ENCODE data around the gene MCM3AP. TPM values are rescaled to one million over a fixed set of nuclear protein-coding genes. Genes with fewer than 3 reads are reported as not detected.

The MCM3AP gene
- total RNA-seq, 1 donor: 64.8 TPM

- peak overlapping the region; percentile 19 for H3K4me3 ChIP-seq (ENCODE audit: insufficient read depth, low read length)
- H3K36me3 ChIP-seq (ENCODE audit: insufficient read depth, low read length): peaks cover 15% of the 10 kb centered on the region
- TF ChIP-seq, protein P1, sequence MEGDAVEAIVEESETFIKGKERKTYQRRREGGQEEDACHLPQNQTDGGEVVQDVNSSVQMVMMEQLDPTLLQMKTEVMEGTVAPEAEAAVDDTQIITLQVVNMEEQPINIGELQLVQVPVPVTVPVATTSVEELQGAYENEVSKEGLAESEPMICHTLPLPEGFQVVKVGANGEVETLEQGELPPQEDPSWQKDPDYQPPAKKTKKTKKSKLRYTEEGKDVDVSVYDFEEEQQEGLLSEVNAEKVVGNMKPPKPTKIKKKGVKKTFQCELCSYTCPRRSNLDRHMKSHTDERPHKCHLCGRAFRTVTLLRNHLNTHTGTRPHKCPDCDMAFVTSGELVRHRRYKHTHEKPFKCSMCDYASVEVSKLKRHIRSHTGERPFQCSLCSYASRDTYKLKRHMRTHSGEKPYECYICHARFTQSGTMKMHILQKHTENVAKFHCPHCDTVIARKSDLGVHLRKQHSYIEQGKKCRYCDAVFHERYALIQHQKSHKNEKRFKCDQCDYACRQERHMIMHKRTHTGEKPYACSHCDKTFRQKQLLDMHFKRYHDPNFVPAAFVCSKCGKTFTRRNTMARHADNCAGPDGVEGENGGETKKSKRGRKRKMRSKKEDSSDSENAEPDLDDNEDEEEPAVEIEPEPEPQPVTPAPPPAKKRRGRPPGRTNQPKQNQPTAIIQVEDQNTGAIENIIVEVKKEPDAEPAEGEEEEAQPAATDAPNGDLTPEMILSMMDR (IDR thresholded peaks at IDR 0.05; ENCODE audit: extremely low read depth, low read depth, low read length): no peak
- H3K4me1 ChIP-seq (ENCODE audit: insufficient read depth, low read length): peaks cover 17% of the 10 kb centered on the region
- peak; percentile 94 for DNase-seq (ENCODE audit: insufficient read length, low spot score, missing footprints)
- peak overlapping the region; percentile 6 for H3K4me2 ChIP-seq (ENCODE audit: insufficient read depth, low read length)
- peaks cover 2% of the 10 kb centered on the region for H3K27me3 ChIP-seq (ENCODE audit: insufficient read depth, low read length)
- no peaks in the 10 kb centered on the region for H4K20me1 ChIP-seq (ENCODE audit: insufficient read depth, low read length)
- no peaks in the 10 kb centered on the region for H3K9me3 ChIP-seq (ENCODE audit: low read depth, low read length)
- peak overlapping the region; percentile 37 for H3K27ac ChIP-seq (ENCODE audit: low read depth, low read length)
- peak overlapping the region; percentile 8 for H2AFZ ChIP-seq (ENCODE audit: low read length)
- H3K79me2 ChIP-seq (ENCODE audit: insufficient read depth, low read length): peaks cover 4% of the 10 kb centered on the region
Measured at GRCh38 chr21:46294647-46295176, 9.3 kb upstream of the MCM3AP start.

DNA sequence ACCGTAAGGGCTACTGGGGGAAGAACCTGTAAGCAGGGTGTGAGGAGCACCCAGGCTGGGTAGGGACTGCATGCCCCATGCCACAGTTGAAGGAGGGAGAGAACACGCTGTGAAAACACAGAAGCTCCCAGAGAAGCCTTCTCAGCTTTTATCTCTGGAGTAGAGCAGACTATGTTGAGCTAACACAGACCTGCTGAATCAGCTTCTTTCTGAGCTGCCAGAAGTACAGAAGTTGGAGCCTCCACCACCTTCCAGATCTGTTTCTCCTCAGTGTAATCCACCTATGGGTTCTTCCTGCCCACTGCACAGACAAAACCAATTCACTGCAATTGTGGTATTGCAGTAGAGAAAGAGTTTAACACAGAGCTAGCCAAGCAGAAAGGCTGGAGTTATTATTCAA is 6.2 kb upstream of the MCM3AP start:
- H3K4me1 ChIP-seq (ENCODE audit: insufficient read depth, low read length): peaks cover 16% of the 10 kb centered on the region
- no peak overlapping the region for H2AFZ ChIP-seq (ENCODE audit: low read length)
- TF ChIP-seq, protein P1 (IDR thresholded peaks at IDR 0.05; ENCODE audit: extremely low read depth, low read depth, low read length): no peak
- H3K4me3 ChIP-seq (ENCODE audit: insufficient read depth, low read length): no peak overlapping the region
- no peak overlapping the region for H3K4me2 ChIP-seq (ENCODE audit: insufficient read depth, low read length)
- no peak overlapping the region for H3K27ac ChIP-seq (ENCODE audit: low read depth, low read length)
- peaks cover 15% of the 10 kb centered on the region for H3K36me3 ChIP-seq (ENCODE audit: insufficient read depth, low read length)
- no peaks in the 10 kb centered on the region for H4K20me1 ChIP-seq (ENCODE audit: insufficient read depth, low read length)
- peaks cover 15% of the 10 kb centered on the region for H3K79me2 ChIP-seq (ENCODE audit: insufficient read depth, low read length)
- no peaks in the 10 kb centered on the region for H3K9me3 ChIP-seq (ENCODE audit: low read depth, low read length)
- no peak for DNase-seq (ENCODE audit: insufficient read length, low spot score, missing footprints)
- H3K27me3 ChIP-seq (ENCODE audit: insufficient read depth, low read length): no peaks in the 10 kb centered on the region

- no peak overlapping the region for H3K4me3 ChIP-seq (ENCODE audit: insufficient read depth, low read length)
- no peak overlapping the region for H2AFZ ChIP-seq (ENCODE audit: low read length)
- H3K4me1 ChIP-seq (ENCODE audit: insufficient read depth, low read length): peaks cover 13% of the 10 kb centered on the region
- H3K79me2 ChIP-seq (ENCODE audit: insufficient read depth, low read length): peaks cover 23% of the 10 kb centered on the region
- H3K27ac ChIP-seq (ENCODE audit: low read depth, low read length): no peak overlapping the region
- H4K20me1 ChIP-seq (ENCODE audit: insufficient read depth, low read length): peaks cover 6% of the 10 kb centered on the region
- H3K4me2 ChIP-seq (ENCODE audit: insufficient read depth, low read length): no peak overlapping the region
- TF ChIP-seq, protein P1 (IDR thresholded peaks at IDR 0.05; ENCODE audit: extremely low read depth, low read depth, low read length): no peak
- H3K9me3 ChIP-seq (ENCODE audit: low read depth, low read length): no peaks in the 10 kb centered on the region
- no peaks in the 10 kb centered on the region for H3K27me3 ChIP-seq (ENCODE audit: insufficient read depth, low read length)
- DNase-seq (ENCODE audit: insufficient read length, low spot score, missing footprints): no peak
- H3K36me3 ChIP-seq (ENCODE audit: insufficient read depth, low read length): peaks cover 15% of the 10 kb centered on the region
Measured at GRCh38 chr21:46289655-46290179, 4.3 kb upstream of the MCM3AP start.

DNA sequence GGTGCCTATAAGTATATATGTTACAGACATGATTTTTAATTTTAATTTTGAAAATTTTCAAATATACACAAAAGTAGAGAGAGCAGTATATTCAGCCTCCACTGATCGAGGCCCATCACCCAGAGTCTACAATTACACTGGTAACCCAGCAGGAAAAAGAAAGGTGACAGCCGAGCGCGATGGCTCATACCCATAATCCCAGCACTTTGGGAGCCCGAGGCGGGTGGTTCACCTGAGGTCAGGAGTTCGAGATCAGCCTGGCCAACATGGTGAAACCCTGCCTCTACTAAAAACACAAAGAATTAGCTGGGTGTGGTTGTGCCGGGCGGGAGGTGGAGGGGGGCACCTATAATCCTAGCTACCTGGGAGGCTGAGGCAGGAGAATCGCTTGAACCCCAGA is 2.1 kb upstream of the MCM3AP start:
- Histone ChIP-seq H3K4me3 (ENCODE audit: insufficient read depth, low read length) (peak overlapping the region; percentile 93), H2AFZ (ENCODE audit: low read length) (no peak overlapping the region), H3K27ac (ENCODE audit: low read depth, low read length) (no peak overlapping the region), H4K20me1 (ENCODE audit: insufficient read depth, low read length) (peaks cover 17% of the 10 kb centered on the region), H3K27me3 (ENCODE audit: insufficient read depth, low read length) (no peaks in the 10 kb centered on the region), H3K4me1 (ENCODE audit: insufficient read depth, low read length) (peaks cover 29% of the 10 kb centered on the region), H3K79me2 (ENCODE audit: insufficient read depth, low read length) (peaks cover 44% of the 10 kb centered on the region), H3K4me2 (ENCODE audit: insufficient read depth, low read length) (peak overlapping the region; percentile 91), H3K9me3 (ENCODE audit: low read depth, low read length) (no peaks in the 10 kb centered on the region), H3K36me3 (ENCODE audit: insufficient read depth, low read length) (peaks cover 28% of the 10 kb centered on the region)
- TF ChIP-seq, protein P1 (IDR thresholded peaks at IDR 0.05; ENCODE audit: extremely low read depth, low read depth, low read length): no peak
- DNase-seq (ENCODE audit: insufficient read length, low spot score, missing footprints): no peak
